ENCODE measurements around the gene PPIG.

DNA sequence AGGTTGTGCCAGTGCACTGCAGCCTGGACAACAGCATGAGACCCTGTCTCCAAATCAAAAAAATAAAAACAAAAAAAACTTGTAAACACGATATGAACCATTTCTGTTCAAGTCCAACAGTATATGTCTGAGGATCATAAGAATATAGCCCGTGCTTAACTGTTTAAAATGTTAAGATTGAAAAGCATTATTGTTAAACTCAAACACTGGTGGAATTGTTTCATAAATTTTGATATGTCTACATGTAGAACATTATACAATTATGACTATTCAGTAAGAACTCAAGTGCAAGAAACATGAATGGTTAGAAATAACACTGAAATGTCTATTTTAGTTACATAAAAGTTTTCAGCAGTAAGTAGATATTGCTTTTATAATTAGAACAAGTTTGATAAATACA lies 29.7 kb downstream of the PPIG start:
- no peak for TF ChIP-seq TARDBP (IDR thresholded peaks at IDR 0.05)
- no peak for TF ChIP-seq ELF4 (IDR thresholded peaks at IDR 0.05)
